HG02981 (cell line): Measurements from ENCODE around the gene CFAP299.
"Not testable (repeated sequence)": the region's sequence is repeated elsewhere in the genome, so short reads cannot be mapped to it uniquely, and the experiment has no call there.

ENCODE experiments used
- ATAC-seq: cut with Tn5 transposase; IDR thresholded peaks from one replicate; pipeline ENCODE4 v1.9.1; 2021; ENCODE audit warnings: mild to moderate bottlenecking, moderate library complexity; ENCODE audit not compliant: unreplicated experiment

Gene CFAP299

DNA sequence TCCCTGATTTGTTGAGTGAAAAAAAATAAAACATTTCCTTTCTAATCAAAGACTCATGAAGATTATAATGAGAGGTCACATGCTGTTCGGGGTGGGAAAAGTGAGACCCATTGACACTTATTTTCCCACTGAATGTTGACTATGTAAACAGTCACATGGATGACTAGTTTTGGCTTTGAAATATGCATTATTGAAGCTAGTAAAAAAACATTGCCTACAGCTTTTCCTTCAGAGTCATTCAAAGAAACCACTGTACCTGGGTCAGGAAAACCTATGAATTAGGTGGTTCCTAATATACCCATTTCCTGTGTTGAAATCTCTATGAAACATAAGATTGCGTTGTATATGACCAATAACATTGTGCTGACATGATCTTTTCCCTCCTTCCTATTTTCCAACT is 251.2 kb downstream of the CFAP299 start:
- ATAC-seq, result no peak

DNA sequence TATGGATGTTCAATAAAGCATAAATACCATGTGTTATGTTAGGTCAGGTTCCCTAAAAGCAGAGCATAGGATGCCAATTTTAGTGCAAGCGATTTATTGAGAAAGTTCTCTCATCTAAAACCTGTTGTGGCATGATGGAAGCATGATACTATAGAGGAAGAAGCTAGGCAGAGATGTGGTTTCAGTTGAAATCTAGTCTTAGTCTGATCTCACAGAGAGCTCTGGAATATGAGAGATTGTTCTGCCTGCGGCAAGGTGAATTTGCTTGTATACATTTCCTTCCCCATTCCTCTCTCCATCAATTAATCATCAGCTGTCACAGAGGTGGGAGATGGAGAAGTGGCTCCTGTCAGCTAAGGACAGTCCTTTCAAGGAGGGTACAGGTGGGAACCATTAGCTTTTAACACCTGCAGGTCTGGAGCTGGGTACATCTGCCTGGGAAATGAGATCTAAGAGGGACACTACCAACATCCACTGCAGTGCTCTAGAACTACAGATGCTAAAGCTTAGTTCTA is 252.4 kb downstream of the CFAP299 start:
- ATAC-seq, result no peak

DNA sequence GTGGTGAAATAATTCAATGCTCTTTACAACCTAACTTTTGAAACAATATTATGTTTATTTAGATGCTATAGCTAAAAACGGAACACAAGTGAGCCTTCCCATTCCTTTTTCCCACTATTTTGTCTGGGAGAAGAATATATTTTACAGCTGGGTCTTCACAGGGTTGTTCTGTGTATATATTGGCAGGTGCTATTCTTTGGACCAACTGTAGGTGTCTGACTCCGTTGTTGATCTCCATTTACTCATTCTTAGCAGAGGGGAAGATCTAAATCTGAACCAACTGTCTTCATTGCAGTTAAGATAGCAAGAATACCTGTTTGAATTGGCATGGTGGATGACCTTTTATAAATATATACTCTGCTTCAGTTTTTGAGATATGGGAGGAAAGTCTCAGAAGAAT is 257.4 kb downstream of the CFAP299 start:
- peak; percentile 60 for ATAC-seq

DNA sequence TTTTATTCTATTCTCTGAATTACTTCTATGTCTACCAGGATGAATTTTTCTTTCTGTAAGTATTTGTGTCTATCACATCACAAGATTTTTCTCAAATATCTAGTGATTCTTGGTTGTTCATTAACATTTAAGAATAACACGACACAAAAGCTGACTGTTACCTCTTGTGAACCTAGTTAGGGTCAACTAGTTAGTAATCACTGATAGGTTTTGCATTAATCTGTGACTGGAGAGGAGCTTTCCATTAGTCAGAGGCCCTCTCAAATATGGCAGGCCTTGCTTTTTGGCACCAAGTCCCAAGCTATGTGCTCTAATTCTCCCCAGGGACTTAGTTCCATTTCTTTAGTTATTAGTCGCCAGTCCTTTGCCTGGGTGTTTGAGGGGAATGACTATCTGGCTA is 259.2 kb downstream of the CFAP299 start:
- ATAC-seq, result no peak

DNA sequence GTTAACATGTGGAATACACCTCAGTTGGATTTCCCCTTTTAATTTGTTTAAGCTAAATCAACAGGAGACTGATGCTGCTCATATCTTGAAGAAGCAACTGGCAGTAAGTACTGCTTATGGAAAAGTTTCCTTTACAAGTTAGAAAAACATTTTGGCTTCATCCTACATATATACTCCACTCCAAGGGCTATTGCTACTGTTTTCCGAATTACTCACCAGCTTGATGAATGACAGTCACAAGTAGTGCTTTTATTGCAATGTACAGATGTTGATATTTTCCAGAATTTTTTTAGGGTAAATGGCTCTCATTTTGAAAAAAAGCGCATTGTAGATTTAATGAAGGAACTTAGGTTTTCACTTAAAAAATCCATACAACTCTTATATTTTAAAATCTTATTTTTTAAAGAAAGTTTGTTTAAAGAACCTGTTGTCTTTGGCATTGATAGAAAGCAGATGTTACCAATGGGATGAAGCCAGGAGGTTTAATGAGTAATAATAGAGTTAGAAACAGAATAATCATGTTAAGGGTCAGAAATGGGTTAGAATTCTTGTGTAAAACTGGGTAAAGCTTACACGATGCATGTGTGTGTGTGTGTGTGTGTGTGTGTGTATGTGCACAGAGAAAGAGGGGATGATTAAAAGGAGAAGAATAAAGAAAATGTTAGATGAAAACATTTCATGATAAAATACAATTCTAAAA is 272.9 kb downstream of the CFAP299 start:
- ATAC-seq, result no peak

DNA sequence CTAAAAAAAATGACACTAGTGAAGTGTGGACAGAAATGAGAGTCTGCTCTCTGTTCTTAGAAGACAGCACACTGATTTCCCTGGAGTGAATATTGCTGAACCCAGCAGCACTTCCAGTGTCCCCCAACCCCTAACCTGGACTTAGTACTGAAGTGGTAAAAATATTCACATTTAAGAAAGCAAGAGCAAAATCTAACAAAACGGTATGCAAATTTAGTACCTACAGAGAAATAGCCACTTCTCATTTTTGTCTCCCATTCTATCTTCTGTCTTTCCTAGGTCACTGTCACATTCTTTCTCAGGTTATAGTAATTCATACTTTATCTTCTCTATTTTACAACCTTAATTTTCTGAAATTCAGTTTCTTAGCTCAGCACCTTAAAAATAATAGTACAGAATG is 274.7 kb downstream of the CFAP299 start:
- no peak for ATAC-seq

DNA sequence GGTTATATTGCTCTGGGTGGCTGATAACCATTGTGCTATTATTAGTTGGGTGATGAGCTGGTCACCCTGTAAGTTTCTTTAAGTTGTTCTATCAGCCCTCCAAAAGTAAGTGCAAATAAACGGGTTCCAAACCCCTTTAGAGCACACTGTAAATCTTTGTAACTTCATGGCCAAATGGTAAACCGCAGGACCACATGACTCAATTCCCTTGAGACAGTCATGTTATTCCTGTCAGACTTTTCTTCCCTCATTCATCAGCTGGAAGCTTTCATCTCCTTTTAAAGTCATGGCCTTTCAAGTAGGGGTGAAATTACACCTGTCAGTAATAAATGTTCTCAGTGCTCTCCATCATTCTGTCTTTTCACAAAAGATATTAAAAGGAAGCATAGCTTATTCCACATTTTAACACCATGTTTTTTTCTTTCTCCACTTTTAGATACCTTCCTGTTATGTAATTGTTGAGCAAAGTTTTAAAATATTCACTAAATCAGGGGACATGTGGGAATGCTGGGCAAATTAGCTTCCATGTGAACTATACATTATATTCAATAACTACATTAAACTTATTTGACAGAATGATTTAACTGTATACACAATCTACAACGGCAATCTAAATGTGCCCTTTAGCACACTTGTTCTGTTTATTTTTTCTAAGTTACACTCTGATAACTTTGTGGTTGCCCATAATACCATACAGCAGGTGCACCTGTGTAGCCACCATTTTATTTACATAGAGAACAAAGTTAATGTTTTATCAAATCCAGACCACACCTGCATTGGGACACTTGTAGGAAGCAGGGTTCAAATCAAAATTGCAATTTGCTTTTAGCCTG is 275.5 kb downstream of the CFAP299 start:
- ATAC-seq, result peak; percentile 85

DNA sequence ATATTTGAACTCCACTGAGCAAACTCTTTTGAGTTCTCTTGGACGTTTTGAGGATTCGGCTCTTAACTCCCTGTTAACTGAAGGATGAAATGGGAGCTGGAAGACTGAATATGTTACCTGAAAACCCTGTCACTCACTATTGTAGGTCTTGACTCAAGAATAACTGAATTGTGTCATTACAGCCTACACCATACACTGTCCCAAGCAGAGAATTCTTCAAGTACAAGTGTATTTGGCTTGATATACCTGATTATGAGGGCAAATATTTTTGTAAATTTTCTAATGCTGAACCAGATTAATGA is 276.1 kb downstream of the CFAP299 start:
- peak; percentile 15 for ATAC-seq

DNA sequence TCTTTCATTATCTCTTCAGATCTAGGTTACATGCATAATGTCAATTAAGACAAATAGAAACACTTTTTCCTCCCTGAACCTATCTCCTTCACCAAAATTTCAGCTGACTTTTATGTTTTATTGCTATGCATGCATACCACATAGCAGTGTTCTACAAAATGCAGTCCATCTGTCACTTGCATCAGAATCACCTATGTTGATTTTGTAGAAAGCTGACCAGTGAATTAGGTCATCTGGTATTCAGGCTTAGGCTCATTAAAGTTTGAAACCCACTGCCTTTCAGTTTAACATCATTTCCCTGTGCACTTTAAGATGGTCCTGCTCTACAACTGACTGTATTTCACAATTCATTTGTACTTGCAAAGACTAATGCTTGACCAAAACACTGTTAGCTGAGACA is 277.9 kb downstream of the CFAP299 start:
- ATAC-seq, result no peak

DNA sequence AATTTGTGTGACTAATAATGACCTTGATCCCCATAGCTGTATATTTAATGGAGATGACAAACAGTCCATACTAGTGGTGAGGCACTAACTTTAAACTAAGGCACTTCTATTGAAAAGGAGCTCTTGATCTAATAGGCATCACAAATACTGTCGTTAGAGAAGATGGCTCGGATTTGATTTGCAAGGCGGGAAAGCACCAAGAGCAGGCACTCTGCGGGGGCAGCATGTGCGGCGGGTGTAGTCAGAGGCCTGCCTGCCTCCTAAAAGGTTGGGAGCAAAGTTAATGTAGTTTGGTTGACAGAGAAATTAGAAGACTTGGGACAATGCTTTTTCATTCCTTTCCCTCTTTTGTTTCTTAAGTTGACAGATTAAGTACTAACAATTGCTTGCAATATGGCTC is 278.8 kb downstream of the CFAP299 start:
- no peak for ATAC-seq

DNA sequence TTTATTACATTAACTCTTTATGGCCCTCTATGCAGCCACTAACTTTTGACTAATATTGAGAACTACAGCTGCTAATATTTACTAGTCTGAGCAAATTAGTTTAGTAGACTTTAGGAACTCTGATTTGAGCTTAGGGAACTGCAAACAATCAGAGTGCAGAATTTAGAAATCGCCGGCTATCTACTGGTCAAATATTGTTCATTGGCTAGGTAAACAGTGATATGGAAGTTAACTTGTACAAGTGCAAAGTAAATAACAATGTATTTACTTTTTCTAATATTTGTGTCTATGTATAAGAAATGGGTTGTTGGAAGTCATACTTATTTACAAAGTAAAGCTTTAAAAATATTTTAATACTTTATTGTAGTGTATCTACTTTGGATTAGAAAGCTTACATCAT is 279.6 kb downstream of the CFAP299 start:
- no peak for ATAC-seq

DNA sequence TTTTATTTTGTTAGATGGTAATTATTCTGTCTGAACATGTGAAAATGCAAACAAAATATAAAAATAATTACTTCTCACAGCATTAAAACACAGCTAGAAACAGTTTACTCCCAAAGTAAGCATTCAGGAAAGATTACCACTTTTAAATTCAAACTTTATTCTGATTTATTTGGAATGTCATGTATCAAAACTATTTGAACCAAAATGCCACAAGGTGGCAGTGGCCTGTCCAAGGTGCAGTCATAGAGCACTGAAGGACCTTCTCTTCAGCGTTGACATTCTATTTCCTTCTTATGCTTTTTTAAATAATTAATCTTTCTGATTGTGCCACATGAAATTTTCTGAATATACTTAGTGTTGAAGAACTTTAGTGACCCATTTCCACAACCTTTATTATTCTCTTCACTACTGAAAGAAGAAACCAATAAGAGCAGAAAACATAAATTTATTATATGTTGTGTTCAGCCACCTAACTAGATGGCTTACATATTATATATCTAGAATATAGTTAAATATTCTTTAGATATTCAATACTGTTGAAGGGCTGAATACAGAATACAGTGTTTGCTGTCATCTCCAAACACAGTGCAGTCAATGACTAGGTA is 283.6 kb downstream of the CFAP299 start:
- no peak for ATAC-seq

DNA sequence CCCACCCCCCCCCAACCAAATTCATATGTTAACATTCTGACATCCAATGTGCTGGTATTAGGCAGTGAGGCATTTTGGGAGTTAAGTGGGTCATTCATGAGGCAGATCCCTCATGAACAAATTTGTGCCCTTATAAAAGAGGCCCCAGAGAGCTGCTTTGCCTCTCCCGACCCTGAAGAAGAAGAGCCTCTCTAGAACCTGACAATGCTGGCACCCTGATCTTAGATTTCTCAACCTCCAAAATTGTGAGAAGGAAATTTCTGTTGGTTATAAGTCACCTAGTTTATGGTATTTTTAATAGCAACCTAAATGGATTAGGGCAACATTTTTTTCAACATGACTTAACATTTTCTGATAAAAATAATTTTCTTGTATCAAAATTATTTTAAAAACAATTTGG is 296.3 kb downstream of the CFAP299 start:
- no peak for ATAC-seq

DNA sequence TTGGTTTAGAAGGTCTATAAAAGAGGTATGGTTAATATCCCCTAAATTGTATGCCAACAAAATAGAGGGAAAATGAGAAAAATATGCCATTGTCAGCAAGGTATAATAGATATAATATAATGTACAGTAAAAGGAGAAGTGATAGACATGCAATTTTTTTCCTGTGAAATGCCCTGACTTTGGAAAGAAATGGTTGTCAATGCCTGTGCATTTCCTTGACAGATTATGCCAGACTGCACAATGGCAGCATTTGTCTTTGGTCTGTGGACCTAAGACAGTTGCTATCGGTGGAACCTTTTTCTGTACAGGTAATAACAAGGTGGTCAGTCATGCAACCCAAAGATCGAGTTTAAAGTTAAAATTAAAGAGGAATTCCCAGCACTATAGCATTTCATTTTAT is 301.7 kb downstream of the CFAP299 start:
- ATAC-seq, result no peak

DNA sequence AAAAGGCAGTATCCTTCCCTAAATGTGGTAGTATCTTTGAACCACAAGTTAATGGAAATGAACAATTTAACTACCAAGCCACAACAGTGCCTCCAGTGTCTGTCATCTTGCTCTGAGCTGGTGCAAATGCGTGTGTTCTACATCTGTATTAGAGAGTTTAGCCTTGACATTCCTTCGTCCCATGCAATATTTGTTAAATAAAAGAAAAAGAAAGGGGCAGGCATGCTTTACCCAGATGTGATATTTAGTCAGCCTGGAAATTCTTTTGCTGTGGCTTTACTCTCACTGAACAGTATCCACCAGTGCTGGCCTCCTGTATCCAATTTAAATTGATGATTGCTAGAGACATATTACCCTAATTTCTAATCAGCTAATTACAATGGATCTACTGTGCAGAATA is 310.5 kb downstream of the CFAP299 start:
- ATAC-seq, result no peak

DNA sequence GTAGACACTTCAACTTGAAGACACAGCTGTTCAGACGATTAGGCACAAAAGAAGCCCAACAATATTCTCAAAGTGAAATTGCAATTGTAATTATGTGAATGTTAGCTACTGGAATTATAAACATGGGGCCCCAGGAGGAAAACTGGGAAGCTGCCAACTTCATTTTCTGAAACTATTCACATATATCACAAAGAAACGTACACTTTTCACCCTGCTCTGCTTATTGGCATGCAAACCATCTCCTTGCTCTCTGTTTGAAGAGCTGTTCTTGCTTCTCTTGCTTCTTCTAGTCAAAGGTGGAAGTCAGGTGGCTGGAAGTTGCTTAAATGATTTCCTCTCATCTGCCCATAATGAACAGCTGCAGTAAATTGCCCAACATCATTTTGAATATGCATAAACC is 320.1 kb downstream of the CFAP299 start:
- ATAC-seq, result no peak

DNA sequence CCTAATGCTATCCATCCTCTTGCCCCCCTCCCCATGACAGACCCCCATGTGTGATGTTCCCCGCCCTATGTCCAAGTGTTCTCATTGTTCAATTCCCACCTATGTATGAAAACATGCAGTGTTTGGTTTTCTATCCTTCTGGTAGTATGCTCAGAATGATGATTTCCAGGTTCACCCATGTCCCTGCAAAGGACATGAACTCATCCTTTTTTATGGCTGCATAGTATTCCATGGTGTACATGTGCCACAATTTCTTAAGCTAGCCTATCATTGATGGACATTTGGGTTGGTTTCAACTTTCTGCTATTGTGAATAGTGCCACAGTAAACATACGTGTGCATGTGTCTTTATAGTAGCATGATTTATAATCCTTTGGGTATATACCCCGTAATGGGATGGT is 334.6 kb downstream of the CFAP299 start:
- not testable (repeated sequence) for ATAC-seq

DNA sequence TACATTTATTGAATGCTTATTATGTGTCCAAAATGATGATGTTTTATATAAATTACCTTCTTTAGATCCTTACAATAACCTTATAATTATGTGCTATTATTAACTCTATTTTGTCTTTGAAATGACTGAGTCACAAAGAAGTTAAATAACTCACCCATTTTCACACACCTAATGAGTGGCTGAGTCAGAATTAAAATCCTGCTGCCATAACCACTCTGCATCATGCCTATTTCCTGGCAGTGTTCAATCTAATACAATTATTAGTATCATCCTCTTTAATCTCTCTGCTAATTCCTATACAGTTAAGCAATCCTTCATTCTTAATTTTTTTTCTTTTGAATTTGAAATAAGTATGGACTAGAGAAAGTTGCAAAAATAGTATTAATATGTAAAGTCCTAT is 342.9 kb downstream of the CFAP299 start:
- ATAC-seq, result no peak

DNA sequence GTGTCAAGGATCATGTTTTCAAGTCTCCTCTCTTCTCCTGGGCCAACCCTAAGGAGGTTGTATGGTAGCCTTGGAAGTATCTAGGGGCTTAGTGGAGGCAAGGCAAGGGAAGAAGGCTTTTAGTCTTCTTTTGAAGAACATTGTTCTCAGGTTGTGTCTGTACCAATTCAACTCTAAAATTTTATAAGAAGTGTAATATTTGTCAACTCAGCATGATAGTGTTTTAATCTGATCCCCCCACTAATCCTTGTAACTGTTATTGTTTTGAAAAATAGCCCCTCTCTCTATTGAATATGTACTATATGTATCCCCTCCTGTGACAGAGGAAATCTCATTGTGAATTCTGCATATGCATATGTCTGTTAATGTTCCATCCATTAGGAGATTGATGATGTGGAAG is 345.4 kb downstream of the CFAP299 start:
- no peak for ATAC-seq

DNA sequence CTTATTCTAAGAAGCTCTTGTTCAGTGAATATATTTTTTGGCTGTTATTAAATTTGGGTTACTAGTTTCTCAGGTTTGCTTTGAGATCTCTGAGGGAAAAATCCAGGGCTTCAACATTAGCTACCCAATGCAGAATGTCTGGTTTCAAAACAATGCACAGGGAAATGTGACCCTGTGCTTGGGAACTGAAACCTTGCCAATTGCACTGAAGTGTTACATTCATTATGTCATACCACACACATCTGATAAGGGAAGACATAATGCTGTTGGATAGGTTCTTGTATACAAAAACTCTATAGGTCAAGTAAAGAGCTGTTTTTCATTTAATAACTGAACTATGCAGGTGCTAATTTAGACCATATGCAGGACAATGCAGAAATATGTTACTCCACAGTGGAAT is 349.7 kb downstream of the CFAP299 start:
- no peak for ATAC-seq

DNA sequence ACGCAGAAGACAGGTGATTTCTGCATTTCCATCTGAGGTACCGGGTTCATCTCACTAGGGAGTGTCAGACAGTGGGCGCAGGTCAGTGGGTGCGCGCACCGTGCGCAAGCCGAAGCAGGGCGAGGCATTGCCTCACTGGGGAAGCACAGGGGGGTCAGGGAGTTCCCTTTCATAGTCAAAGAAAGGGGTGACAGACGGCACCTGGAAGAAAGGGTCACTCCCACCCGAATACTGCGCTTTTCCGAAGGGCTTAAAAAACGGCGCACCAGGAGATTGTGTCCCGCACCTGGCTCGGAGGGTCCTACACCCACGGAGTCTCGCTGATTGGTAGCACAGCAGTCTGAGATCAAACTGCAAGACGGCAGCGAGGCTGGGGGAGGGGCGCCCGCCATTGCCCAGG is 352.2 kb downstream of the CFAP299 start:
- not testable (repeated sequence) for ATAC-seq

DNA sequence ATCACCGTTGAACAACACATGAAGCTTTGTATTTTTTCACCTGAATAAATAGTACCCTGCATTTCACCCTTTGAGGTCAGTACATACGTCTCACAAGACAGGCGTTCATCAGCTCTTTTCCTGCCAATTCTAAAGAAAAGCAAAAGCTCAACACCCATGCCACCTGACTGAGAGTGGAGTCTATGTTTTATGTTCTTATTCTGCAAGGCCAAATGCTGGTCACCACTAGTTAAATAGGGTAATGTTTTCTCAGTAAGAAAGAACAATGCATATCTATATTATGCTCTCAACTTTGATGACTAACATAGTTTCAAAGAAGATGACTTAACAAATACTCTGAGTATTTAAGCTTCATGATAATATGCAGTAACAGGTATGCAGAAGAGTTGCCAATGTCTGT is 358.6 kb downstream of the CFAP299 start:
- ATAC-seq, result no peak
